Hepatic stellate cell (primary cell): Measurements from ENCODE around the gene SH3YL1.

Source experiments
- DNase-seq: peaks from one replicate; pipeline ENCODE4 v3.0.0; 2011; ENCODE audit warnings: low spot score

The SH3YL1 gene

GRCh38 chr2:263774-264492, at the start of gene SH3YL1:
TSS of gene SH3YL1 (minus strand) at chr2:264032. CDS start at chr2:263984, 48 bp downstream.
- peak; percentile 9 for DNase-seq

- DNase-seq = no peak
These were observed 47.2 kb upstream of the SH3YL1 start for GRCh38 chr2:310994-311393.

GRCh38 chr2:309954-310510, 46.2 kb upstream of the SH3YL1 start:
- no peak for DNase-seq

DNA sequence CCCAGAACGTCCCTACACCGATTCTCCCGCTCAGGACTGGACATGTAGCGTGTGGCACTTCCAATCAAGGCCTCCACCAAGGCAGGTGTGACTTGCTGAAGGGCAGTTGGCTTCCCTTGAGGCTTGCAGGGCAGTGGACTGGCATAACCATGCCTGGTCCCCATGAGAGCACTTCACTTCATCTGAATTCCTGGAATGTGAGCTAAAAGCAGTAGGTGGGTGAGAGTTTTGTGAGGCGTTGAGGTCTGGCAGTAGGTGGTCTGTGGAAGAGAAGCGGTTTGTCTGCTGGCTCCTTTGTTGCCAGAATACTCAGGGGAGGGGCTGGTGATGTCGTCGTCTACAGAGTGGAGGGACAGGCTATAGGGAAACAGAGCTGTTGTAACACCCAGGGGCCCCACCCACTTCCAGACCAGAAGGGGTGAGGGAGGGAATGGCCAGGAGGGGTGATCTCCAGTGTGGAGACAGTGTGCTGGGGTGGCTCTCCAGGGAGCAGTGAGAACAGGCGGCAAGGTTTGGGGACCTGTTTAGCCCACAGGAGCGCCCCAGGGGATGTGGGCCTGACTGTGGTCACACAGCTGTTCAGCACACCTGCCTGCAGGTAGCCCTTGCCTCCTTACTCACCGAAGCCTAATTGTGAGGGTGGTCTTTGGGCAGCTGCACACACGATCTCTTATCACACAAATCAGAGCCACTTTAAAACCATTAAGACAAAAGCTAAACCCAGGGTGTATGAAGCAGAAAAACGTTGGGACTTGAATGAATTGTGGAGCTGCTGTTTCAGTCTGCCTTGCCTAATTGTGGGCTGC, 45.5 kb upstream of the SH3YL1 start:
- no peak for DNase-seq

- no peak for DNase-seq
These were observed 41.5 kb upstream of the SH3YL1 start for GRCh38 chr2:305366-305765.

GRCh38 chr2:296354-296753, 32.5 kb upstream of the SH3YL1 start:
- DNase-seq = no peak

DNA sequence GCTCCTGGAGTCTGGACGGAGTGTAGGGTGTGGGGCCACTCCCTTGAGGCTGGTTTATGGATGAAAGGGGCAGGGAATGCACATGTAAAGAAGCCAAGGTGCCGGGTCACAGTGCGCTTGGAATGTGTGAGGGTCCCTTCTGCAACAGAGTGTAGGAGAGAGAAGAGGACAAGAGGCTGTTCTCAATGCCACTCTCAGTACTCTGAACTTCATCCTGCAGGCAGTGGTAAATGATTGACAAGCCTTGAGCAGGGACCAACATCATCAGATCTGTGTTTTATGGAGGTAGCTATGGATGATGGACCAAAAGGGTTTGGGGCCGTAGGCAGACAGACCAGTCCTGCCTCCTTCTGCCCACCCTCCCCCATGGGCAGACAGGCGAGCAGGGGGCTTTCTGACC, 31.3 kb upstream of the SH3YL1 start:
- DNase-seq = no peak

- peak; percentile 75 for DNase-seq
These were observed 26.4 kb upstream of the SH3YL1 start for GRCh38 chr2:290090-290722.

- no peak for DNase-seq
These were observed 25.7 kb upstream of the SH3YL1 start for GRCh38 chr2:289362-290089.

DNA sequence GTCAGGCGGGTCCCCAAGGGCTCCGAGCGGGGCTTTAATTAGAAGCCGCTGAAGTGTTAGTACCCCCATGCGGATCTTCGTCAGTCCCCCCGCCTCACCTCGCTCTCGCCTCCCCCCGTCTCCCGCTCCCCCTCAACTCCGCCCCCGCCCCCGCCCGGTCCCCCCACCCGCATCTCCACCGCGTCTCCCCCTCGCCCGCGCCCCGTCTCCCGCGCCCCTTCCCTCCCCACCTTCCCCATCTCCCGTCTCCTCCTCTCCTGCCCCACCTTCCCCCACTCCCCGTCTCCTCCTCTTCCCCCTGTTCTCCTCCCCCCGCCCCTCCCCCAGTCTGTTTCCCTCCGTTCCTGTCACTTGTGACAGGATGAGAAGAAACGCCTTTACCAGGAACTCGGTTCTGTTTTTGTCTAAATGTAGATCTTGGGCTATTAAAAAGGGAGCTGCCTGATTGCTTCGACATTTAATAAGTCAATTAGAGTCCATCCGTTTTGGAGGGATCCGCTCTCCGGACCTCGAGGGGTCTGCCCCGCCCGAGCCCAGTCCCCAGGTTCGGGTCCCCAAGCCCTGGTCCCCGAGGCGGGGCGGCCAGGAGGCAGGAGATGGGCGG, 25.0 kb upstream of the SH3YL1 start:
- no peak for DNase-seq

GRCh38 chr2:287911-288757, 24.3 kb upstream of the SH3YL1 start, which contains the start of gene ALKAL2:
TSS of gene ALKAL2 (minus strand) at chr2:288091. CDS start at chr2:287835, 256 bp downstream.
- DNase-seq = no peak

DNA sequence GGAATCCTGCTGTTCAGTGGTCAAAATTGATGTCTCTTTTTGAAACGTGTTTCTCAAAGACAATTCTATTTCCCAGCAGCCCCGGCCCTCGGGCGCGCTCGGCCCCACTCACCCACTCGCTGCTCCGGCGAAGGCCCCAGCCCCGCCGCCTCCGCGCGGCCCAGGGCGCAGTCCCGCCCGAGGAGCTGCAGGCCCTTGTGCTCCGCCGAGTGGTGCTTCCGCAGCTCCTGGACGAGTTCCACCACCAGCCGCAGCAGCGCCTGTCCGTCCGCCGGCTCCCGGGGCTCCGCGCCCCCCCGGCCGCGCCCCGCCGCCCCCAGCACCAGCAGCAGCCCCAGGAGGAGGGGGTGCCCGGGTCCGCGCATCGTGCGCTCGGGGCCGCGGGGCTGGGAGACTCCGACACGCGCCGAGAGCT, 23.6 kb upstream of the SH3YL1 start:
- no peak for DNase-seq

DNA sequence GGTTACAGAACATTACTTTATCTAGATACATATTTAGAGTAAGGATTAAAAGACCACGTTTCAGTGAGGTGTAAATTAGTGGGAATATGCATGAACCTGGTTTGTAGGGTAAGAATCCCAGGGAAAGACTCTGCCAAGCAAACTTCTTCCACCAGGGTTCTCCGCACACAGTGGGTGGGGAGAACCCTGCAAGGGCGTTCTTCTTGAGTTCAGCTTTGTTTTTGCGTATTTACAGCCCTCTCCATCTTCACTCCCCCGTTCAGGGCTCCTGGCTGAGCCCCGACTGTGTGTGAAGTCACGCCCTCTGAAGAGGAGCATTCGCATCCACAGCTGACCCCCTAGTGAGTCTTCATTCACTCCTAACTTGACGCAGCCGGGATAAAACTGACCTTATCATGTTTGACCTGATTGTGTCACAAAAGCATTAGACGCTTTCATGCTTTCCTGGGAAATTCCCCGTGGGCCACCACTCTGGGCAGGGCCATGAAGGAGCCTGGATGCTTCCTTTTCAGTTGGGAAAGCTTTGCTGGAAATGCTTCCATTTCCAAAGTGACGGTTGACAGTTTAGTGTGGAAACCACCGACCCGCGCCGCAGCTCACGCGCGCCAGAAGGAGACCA, 23.1 kb upstream of the SH3YL1 start:
- DNase-seq = no peak

- DNase-seq = no peak
These were observed 22.2 kb upstream of the SH3YL1 start for GRCh38 chr2:286035-286434.

GRCh38 chr2:285531-285930, 21.7 kb upstream of the SH3YL1 start:
- DNase-seq = peak; percentile 66

DNA sequence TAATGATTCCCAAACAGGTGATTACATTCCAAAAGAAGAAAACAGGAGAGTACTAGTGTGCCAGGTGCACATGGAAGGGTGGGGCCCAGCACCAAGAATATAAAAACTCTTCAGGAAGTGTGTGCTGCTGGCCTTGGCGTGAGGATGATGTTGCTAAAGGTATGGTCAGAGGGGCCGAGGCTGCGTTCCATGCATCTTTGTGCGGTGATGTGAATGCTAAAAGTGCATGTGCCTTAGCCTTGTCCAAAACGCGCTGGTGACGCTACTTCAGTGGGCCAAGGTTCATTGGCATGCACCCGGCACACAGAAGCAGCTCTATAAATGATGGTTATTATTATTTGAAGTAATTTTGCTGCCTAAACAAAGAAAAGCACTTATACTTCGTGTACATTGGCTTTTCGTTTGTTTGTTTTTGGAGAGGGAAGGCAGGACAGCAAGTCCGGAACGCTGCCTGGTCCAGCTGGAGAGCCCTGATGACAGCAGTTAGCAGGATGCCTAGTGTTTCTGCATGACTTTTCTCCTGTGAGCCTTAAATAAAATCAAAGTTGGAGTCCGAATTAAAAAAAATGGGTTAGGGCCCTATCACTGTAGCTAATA, 21.2 kb upstream of the SH3YL1 start:
- DNase-seq = no peak

- DNase-seq = no peak
These were observed 20.4 kb upstream of the SH3YL1 start for GRCh38 chr2:283996-284794.

DNA sequence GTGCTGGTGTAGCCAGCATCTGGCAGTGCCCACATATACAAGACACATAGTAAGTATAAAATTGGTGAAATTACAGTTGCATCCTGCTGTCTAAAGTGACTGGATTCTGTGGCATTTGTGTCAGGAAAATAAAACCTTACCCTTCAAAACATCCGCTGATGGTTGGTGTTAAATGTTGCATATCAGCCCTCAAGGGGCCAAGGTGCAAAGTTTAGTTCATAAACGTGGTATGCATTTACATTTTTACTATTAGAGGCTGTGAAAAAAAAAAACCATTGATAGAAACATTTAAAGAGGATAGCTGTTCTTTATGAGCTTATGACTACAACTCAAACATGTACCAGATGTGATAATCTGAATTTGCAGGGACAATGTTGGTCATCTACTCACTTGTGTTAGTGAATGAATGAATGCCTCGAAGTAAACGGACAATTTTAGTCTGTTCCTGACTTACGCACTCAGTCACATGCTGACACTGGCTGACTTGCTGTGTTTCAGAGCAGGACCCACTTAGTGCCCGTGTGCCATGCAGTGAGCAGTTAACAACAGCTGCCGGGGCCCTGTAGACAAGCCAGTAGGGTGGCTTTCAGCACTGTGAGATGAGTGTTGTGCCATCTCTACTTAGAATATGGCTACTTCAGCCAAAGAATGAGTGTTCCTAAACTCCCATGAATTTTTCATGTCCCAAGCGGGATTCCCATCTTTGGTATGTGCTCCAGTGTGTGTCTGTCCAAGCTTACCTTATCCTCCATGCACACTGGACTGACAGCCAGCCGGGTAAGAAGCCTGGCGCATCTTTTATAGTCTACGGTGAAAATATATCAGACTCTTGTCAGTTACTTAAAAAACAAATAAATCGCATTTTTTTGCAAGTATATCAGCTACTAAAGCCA, 18.8 kb upstream of the SH3YL1 start:
- DNase-seq = no peak
